Activated naive CD4-positive, alpha-beta T cell treated with anti-CD3 and anti-CD28 coated beads for 36 hours (primary cell): ENCODE measurements around the gene ZNF835. TPM values are rescaled to one million over a fixed set of nuclear protein-coding genes. Genes with fewer than 3 reads are reported as not detected.

Experiments
- CTCF ChIA-PET: fragments of 350-600 bp; sonication (Branson Sonifier 250); formaldehyde crosslinking; loops from one replicate; lab custom pipeline; 2021; ENCODE audit warnings: antibody characterized with exemption; lab: Charles Lee
- DNase-seq: peaks from one replicate; pipeline ENCODE4 v3.0.0-alpha.2; 2020
- H3K27ac Mint-ChIP-seq: one replicate; pipeline ENCODE4 v1.8.0; 2021; ENCODE audit warnings: mild to moderate bottlenecking, mixed read lengths
- H3K27me3 Mint-ChIP-seq: one replicate; pipeline ENCODE4 v1.8.0; 2021; ENCODE audit warnings: low read depth, mixed read lengths
- H3K36me3 Mint-ChIP-seq: one replicate; pipeline ENCODE4 v1.8.0; 2021; ENCODE audit warnings: low read depth, mixed read lengths
- H3K4me1 Mint-ChIP-seq: one replicate; pipeline ENCODE4 v1.8.0; 2021; ENCODE audit warnings: low read depth, mixed read lengths
- H3K4me3 Mint-ChIP-seq: one replicate; pipeline ENCODE4 v1.8.0; 2021; ENCODE audit warnings: mild to moderate bottlenecking, moderate library complexity, mixed read lengths
- H3K9me3 Mint-ChIP-seq: one replicate; pipeline ENCODE4 v1.8.0; 2021; ENCODE audit warnings: mixed read lengths
- intact Hi-C: fragments of 100-400 bp; cut with micrococcal nuclease; formaldehyde crosslinking; loops from one replicate; pipeline ENCODE4 v1.15.1; 2023
- total RNA-seq, 2 experiments: library from RNA; stranded (reverse); gene quantifications; one replicate each; pipeline ENCODE4 v1.2.3, GENCODE V29; 2021

ZNF835 gene
- total RNA-seq: 1 to 10 TPM in 1 of 2 experiments, under 1 TPM in 1; 0.67 to 1.3 TPM

GRCh38 chr19:56671613-56671994 lies at the start of gene ZNF835:
TSS of gene ZNF835 (minus strand) at chr19:56671757. CDS start at chr19:56665198, 6,559 bp downstream.
- intact Hi-C loops: loop anchor here (2.0 kb wide), 1 partner anchor 279 kb away; the partner anchor contains the start of gene ZNF582
- Mint-ChIP-seq H3K36me3 (peaks cover 15% of the 10 kb centered on the region), H3K27me3 (no peaks in the 10 kb centered on the region), H3K4me1 (peaks cover 12% of the 10 kb centered on the region), H3K27ac (peak within 1 kb of the TSS; percentile 63), H3K9me3 (peaks cover 19% of the 10 kb centered on the region), H3K4me3 (peak within 1 kb of the TSS; percentile 88)
- CTCF ChIA-PET: no interaction called here
- peak; percentile 85 for DNase-seq

GRCh38 chr19:56720281-56720680 lies 48.7 kb upstream of the ZNF835 start:
- no peaks in the 10 kb centered on the region for H3K36me3 Mint-ChIP-seq
- H3K27me3 Mint-ChIP-seq: no peaks in the 10 kb centered on the region
- H3K4me3 Mint-ChIP-seq: no peak overlapping the region
- intact Hi-C loops: no loop called here
- H3K4me1 Mint-ChIP-seq: no peaks in the 10 kb centered on the region
- CTCF ChIA-PET: no interaction called here
- H3K27ac Mint-ChIP-seq: no peak overlapping the region
- DNase-seq: no peak
- peaks cover 36% of the 10 kb centered on the region for H3K9me3 Mint-ChIP-seq

- Mint-ChIP-seq H3K4me3 (no peak overlapping the region), H3K9me3 (peaks cover 27% of the 10 kb centered on the region), H3K27me3 (no peaks in the 10 kb centered on the region), H3K27ac (no peak overlapping the region), H3K36me3 (peaks cover 1% of the 10 kb centered on the region), H3K4me1 (no peaks in the 10 kb centered on the region)
- no peak for DNase-seq
- intact Hi-C loops: no loop called here
- CTCF ChIA-PET: interaction anchor here (0.6 kb wide), 1 partner anchor 988 kb away, joined by 4 read pairs; no protein-coding TSS in a partner anchor
Measured at GRCh38 chr19:56718231-56718630, 46.7 kb upstream of the ZNF835 start.

GRCh38 chr19:56712611-56713276 lies 41.2 kb upstream of the ZNF835 start:
- H3K36me3 Mint-ChIP-seq: peaks cover 1% of the 10 kb centered on the region
- intact Hi-C loops: no loop called here
- no peak overlapping the region for H3K27ac Mint-ChIP-seq
- H3K9me3 Mint-ChIP-seq: peaks cover 46% of the 10 kb centered on the region
- CTCF ChIA-PET: interaction anchor here (0.6 kb wide), 1 partner anchor 583 kb away, joined by 3 read pairs; no protein-coding TSS in a partner anchor
- no peak overlapping the region for H3K4me3 Mint-ChIP-seq
- no peaks in the 10 kb centered on the region for H3K4me1 Mint-ChIP-seq
- DNase-seq: no peak
- no peaks in the 10 kb centered on the region for H3K27me3 Mint-ChIP-seq

GRCh38 chr19:56710437-56710836 lies 38.9 kb upstream of the ZNF835 start:
- intact Hi-C loops: no loop called here
- Mint-ChIP-seq H3K36me3 (peaks cover 1% of the 10 kb centered on the region), H3K4me3 (no peak overlapping the region), H3K4me1 (no peaks in the 10 kb centered on the region), H3K9me3 (peaks cover 49% of the 10 kb centered on the region), H3K27me3 (no peaks in the 10 kb centered on the region), H3K27ac (no peak overlapping the region)
- no peak for DNase-seq
- CTCF ChIA-PET: no interaction called here

GRCh38 chr19:56707821-56708220 lies 36.3 kb upstream of the ZNF835 start:
- intact Hi-C loops: no loop called here
- CTCF ChIA-PET: no interaction called here
- Mint-ChIP-seq H3K4me3 (no peak overlapping the region), H3K4me1 (no peaks in the 10 kb centered on the region), H3K27ac (no peak overlapping the region), H3K9me3 (peaks cover 58% of the 10 kb centered on the region), H3K36me3 (no peaks in the 10 kb centered on the region), H3K27me3 (no peaks in the 10 kb centered on the region)
- DNase-seq: no peak

GRCh38 chr19:56705939-56706338 lies 34.4 kb upstream of the ZNF835 start:
- CTCF ChIA-PET: no interaction called here
- no peak overlapping the region for H3K4me3 Mint-ChIP-seq
- no peaks in the 10 kb centered on the region for H3K27me3 Mint-ChIP-seq
- intact Hi-C loops: no loop called here
- H3K27ac Mint-ChIP-seq: no peak overlapping the region
- H3K36me3 Mint-ChIP-seq: peaks cover 4% of the 10 kb centered on the region
- no peak for DNase-seq
- no peaks in the 10 kb centered on the region for H3K4me1 Mint-ChIP-seq
- H3K9me3 Mint-ChIP-seq: peaks cover 54% of the 10 kb centered on the region

- peaks cover 6% of the 10 kb centered on the region for H3K36me3 Mint-ChIP-seq
- H3K4me3 Mint-ChIP-seq: no peak overlapping the region
- H3K4me1 Mint-ChIP-seq: no peaks in the 10 kb centered on the region
- H3K27ac Mint-ChIP-seq: no peak overlapping the region
- peaks cover 41% of the 10 kb centered on the region for H3K9me3 Mint-ChIP-seq
- CTCF ChIA-PET: no interaction called here
- intact Hi-C loops: no loop called here
- H3K27me3 Mint-ChIP-seq: no peaks in the 10 kb centered on the region
- no peak for DNase-seq
Measured at GRCh38 chr19:56701895-56702294, 30.3 kb upstream of the ZNF835 start.

GRCh38 chr19:56699552-56699951 lies 28.0 kb upstream of the ZNF835 start:
- intact Hi-C loops: no loop called here
- Mint-ChIP-seq H3K9me3 (peaks cover 33% of the 10 kb centered on the region), H3K4me3 (no peak overlapping the region), H3K27me3 (no peaks in the 10 kb centered on the region), H3K27ac (no peak overlapping the region), H3K4me1 (no peaks in the 10 kb centered on the region), H3K36me3 (peaks cover 6% of the 10 kb centered on the region)
- CTCF ChIA-PET: no interaction called here
- no peak for DNase-seq

GRCh38 chr19:56692206-56692895 lies 20.8 kb upstream of the ZNF835 start:
- Mint-ChIP-seq H3K27me3 (no peaks in the 10 kb centered on the region), H3K36me3 (peaks cover 13% of the 10 kb centered on the region), H3K27ac (no peak overlapping the region), H3K9me3 (peaks cover 32% of the 10 kb centered on the region), H3K4me1 (no peaks in the 10 kb centered on the region), H3K4me3 (no peak overlapping the region)
- CTCF ChIA-PET: no interaction called here
- no peak for DNase-seq
- intact Hi-C loops: no loop called here

- Mint-ChIP-seq H3K27me3 (no peaks in the 10 kb centered on the region), H3K4me1 (no peaks in the 10 kb centered on the region), H3K27ac (no peak overlapping the region), H3K4me3 (no peak overlapping the region), H3K36me3 (peaks cover 16% of the 10 kb centered on the region), H3K9me3 (peaks cover 39% of the 10 kb centered on the region)
- CTCF ChIA-PET: no interaction called here
- DNase-seq: no peak
- intact Hi-C loops: no loop called here
Measured at GRCh38 chr19:56690670-56691069, 19.1 kb upstream of the ZNF835 start.

- Mint-ChIP-seq H3K9me3 (peaks cover 45% of the 10 kb centered on the region), H3K4me3 (no peak overlapping the region), H3K27ac (no peak overlapping the region), H3K27me3 (no peaks in the 10 kb centered on the region), H3K36me3 (peaks cover 22% of the 10 kb centered on the region), H3K4me1 (no peaks in the 10 kb centered on the region)
- intact Hi-C loops: no loop called here
- CTCF ChIA-PET: no interaction called here
- no peak for DNase-seq
Measured at GRCh38 chr19:56689198-56689597, 17.6 kb upstream of the ZNF835 start.

- no peaks in the 10 kb centered on the region for H3K27me3 Mint-ChIP-seq
- no peaks in the 10 kb centered on the region for H3K4me1 Mint-ChIP-seq
- intact Hi-C loops: no loop called here
- no peak overlapping the region for H3K27ac Mint-ChIP-seq
- no peak for DNase-seq
- H3K9me3 Mint-ChIP-seq: peaks cover 34% of the 10 kb centered on the region
- H3K36me3 Mint-ChIP-seq: peaks cover 12% of the 10 kb centered on the region
- no peak overlapping the region for H3K4me3 Mint-ChIP-seq
- CTCF ChIA-PET: no interaction called here
Measured at GRCh38 chr19:56687031-56687430, 15.5 kb upstream of the ZNF835 start.
